SK-N-SH (cell line): ENCODE measurements around the gene COL6A6. TPM values are rescaled to one million over a fixed set of nuclear protein-coding genes. Genes with fewer than 3 reads are reported as not detected.

Source experiments
- CTCF ChIA-PET: fragments of 300-600, 350-600 bp; formaldehyde crosslinking; extraction: SDS; loops from one replicate; lab custom pipeline; 2021; lab: Yijun Ruan, JAX
- POLR2A ChIA-PET: fragments of 350-600 bp; sonication (Branson Sonifier 250); formaldehyde crosslinking; extraction: SDS; loops from one replicate; lab custom pipeline; 2020; ENCODE audit warnings: antibody characterized with exemption, inconsistent platforms; lab: Yijun Ruan, JAX
- DNase-seq: peaks from one replicate; pipeline ENCODE4 v3.0.0; 2012
- H2AFZ ChIP-seq: fragments of 200-600 bp; sonication (generic); 2 replicates; pipeline ENCODE4 v1.8.1; 2016; ENCODE audit warnings: antibody characterized with exemption, mild to moderate bottlenecking, low read depth
- H3F3A ChIP-seq: fragments of 200-600 bp; sonication (generic); replicated peaks from 2 replicates; pipeline ENCODE3; 2016; ENCODE audit warnings: antibody characterized with exemption, mild to moderate bottlenecking; ENCODE audit not compliant: insufficient read depth
- H3K27ac ChIP-seq, 2 experiments: fragments of 200-500 bp in 1 of 2; fragments of 200-600 bp in 1 of 2; sonication (Bioruptor generic) in 1 of 2; sonication (generic), shearing (Covaris generic) in 1 of 2; 2 replicates each; pipeline versions ENCODE4 v1.5.1 to v1.6.1; 2014 to 2016; ENCODE audit warnings: low read depth in 2 of 2, inconsistent platforms in 1 of 2, low read length in 1 of 2, mild to moderate bottlenecking in 1 of 2, mixed read lengths in 1 of 2
- H3K27me3 ChIP-seq: fragments of 200-600 bp; sonication (generic), shearing (Covaris generic); 2 replicates; pipeline ENCODE4 v1.6.1; 2016; ENCODE audit warnings: mixed run types; ENCODE audit not compliant: insufficient read depth
- H3K36me3 ChIP-seq, 2 experiments: fragments of 200-500 bp in 1 of 2; fragments of 200-600 bp in 1 of 2; sonication (Bioruptor generic) in 1 of 2; sonication (generic) in 1 of 2; replicated peaks in 1 of 2; 2 replicates each; pipeline versions ENCODE3 to v1.5.1; 2014 to 2016; ENCODE audit warnings: low read length in 1 of 2, mild to moderate bottlenecking in 1 of 2; ENCODE audit not compliant: insufficient read depth in 2 of 2, control insufficient read depth in 1 of 2
- H3K4me1 ChIP-seq, 2 experiments: fragments of 200-500 bp in 1 of 2; fragments of 200-600 bp in 1 of 2; sonication (Bioruptor generic) in 1 of 2; sonication (generic), shearing (Covaris generic) in 1 of 2; 2 replicates each; pipeline versions ENCODE4 v1.5.1 to v1.6.1; 2014 to 2016; ENCODE audit warnings: low read depth in 1 of 2, low read length in 1 of 2, mixed run types in 1 of 2; ENCODE audit not compliant: insufficient read depth in 2 of 2, control insufficient read depth in 1 of 2
- H3K4me2 ChIP-seq: fragments of 200-600 bp; sonication (generic), shearing (Covaris generic); 2 replicates; pipeline ENCODE4 v1.6.1; 2017; ENCODE audit warnings: mixed run types
- H3K4me3 ChIP-seq, 2 experiments: fragments of 200-500 bp in 1 of 2; fragments of 200-600 bp in 1 of 2; sonication (Bioruptor generic) in 1 of 2; sonication (generic), shearing (Covaris generic) in 1 of 2; 2 replicates each; pipeline versions ENCODE4 v1.5.1 to v1.8.1; 2014 to 2016; ENCODE audit warnings: low read depth in 2 of 2, inconsistent platforms in 1 of 2, low read length in 1 of 2, mild to moderate bottlenecking in 1 of 2, mixed read lengths in 1 of 2, moderate library complexity in 1 of 2
- H3K79me2 ChIP-seq: fragments of 200-600 bp; sonication (generic); 2 replicates; pipeline ENCODE4 v1.8.1; 2017; ENCODE audit warnings: mild to moderate bottlenecking; ENCODE audit not compliant: insufficient read depth
- H3K9ac ChIP-seq: fragments of 200-600 bp; sonication (generic); 2 replicates; pipeline ENCODE4 v1.6.1; 2017; ENCODE audit warnings: mixed run types
- H3K9me2 ChIP-seq: fragments of 200-600 bp; sonication (generic); 2 replicates; pipeline ENCODE4 v1.6.1; 2017; ENCODE audit warnings: mixed run types
- H3K9me3 ChIP-seq: fragments of 200-600 bp; sonication (generic); 2 replicates; pipeline ENCODE4 v1.6.1; 2017; ENCODE audit warnings: mixed run types, mild to moderate bottlenecking, moderate library complexity
- H4K20me1 ChIP-seq: fragments of 200-600 bp; sonication (generic); 2 replicates; pipeline ENCODE4 v1.6.1; 2017; ENCODE audit warnings: mild to moderate bottlenecking, mixed run types; ENCODE audit not compliant: insufficient read depth
- CHD2 ChIP-seq: fragments of 150-350 bp; IDR thresholded peaks from 2 replicates; pipeline ENCODE4 v1.6.1; 2018; ENCODE audit warnings: low read length; ENCODE audit not compliant: partially characterized antibody
- ELF1 ChIP-seq: IDR thresholded peaks from 2 replicates; pipeline ENCODE4 v1.4.0; 2012
- EZH2phosphoT487 ChIP-seq: fragments of 200-600 bp; sonication (generic); IDR thresholded peaks from 2 replicates; pipeline ENCODE4 v1.6.1; 2017; ENCODE audit warnings: low read depth, mixed run types, mild to moderate bottlenecking, antibody characterized with exemption, moderate library complexity, borderline replicate concordance
- FOXM1 ChIP-seq: IDR thresholded peaks from 2 replicates; pipeline ENCODE4 v1.4.0; 2012; ENCODE audit warnings: low read depth, mild to moderate bottlenecking
- GABPA ChIP-seq: IDR thresholded peaks from 2 replicates; pipeline ENCODE4 v1.4.0; 2012; ENCODE audit warnings: low read depth, mild to moderate bottlenecking
- GATA2 ChIP-seq: sonication (generic); formaldehyde crosslinking; IDR thresholded peaks from 2 replicates; pipeline ENCODE4 v1.5.0; 2020; ENCODE audit warnings: mild to moderate bottlenecking, missing genetic modification reagents
- JUND ChIP-seq: IDR thresholded peaks from 2 replicates; pipeline ENCODE4 v1.4.0; 2012
- MEF2A ChIP-seq: IDR thresholded peaks from 2 replicates; pipeline ENCODE4 v1.4.0; 2012; ENCODE audit warnings: low read depth, borderline replicate concordance
- NFIC ChIP-seq: IDR thresholded peaks from 2 replicates; pipeline ENCODE4 v1.4.0; 2012; ENCODE audit warnings: borderline replicate concordance
- NRF1 ChIP-seq: IDR thresholded peaks from 2 replicates; pipeline ENCODE4 v1.6.1; 2012; ENCODE audit warnings: low read depth, mild to moderate bottlenecking, low read length
- RFX5 ChIP-seq: IDR thresholded peaks from 2 replicates; pipeline ENCODE4 v1.6.1; 2012; ENCODE audit warnings: mild to moderate bottlenecking, improper control_type of control experiment, low read length
- SIN3A ChIP-seq: IDR thresholded peaks from 2 replicates; pipeline ENCODE4 v1.6.1; 2012; ENCODE audit warnings: low read depth, mild to moderate bottlenecking, low read length, moderate library complexity, borderline replicate concordance
- SMC3 ChIP-seq: IDR thresholded peaks from 2 replicates; pipeline ENCODE4 v1.6.1; 2012; ENCODE audit warnings: low read depth, low read length, improper control_type of control experiment
- TAF1 ChIP-seq: IDR thresholded peaks from 2 replicates; pipeline ENCODE4 v1.6.1; 2012; ENCODE audit warnings: low read depth, mild to moderate bottlenecking, low read length, moderate library complexity, borderline replicate concordance
- WGBS: methylation state at CpG from one replicate; pipeline ENCODE4 v1.1.6; 2017; ENCODE audit warnings: low lambda C conversion rate; 5-methylcytosine and 5-hydroxymethylcytosine counted together
- polyA plus RNA-seq, 3 experiments: library from polyadenylated mRNA; depleted of rRNA; stranded (reverse); fragments of >200 nt; gene quantifications; 2 replicates each; pipeline ENCODE4 v1.2.3, GENCODE V29; 2012
- TF ChIP-seq, protein P1 (sequence below): IDR thresholded peaks from 2 replicates; pipeline ENCODE4 v1.6.1; 2012; ENCODE audit warnings: mild to moderate bottlenecking, low read depth, low read length, moderate library complexity
- TF ChIP-seq, protein P2 (sequence below): fragments of 150-350 bp; IDR thresholded peaks from 2 replicates; pipeline ENCODE4 v1.6.1; 2016; ENCODE audit warnings: mild to moderate bottlenecking, low read depth, low read length
- TF ChIP-seq, protein P3 (sequence below): IDR thresholded peaks from 2 replicates; pipeline ENCODE4 v1.4.0; 2012; ENCODE audit warnings: low read depth
- TF ChIP-seq, protein P4 (sequence below): IDR thresholded peaks from 2 replicates; pipeline ENCODE4 v1.4.0; 2012; ENCODE audit warnings: low read depth, borderline replicate concordance
- TF ChIP-seq, protein P5 (sequence below): IDR thresholded peaks from 2 replicates; pipeline ENCODE4; 2012

COL6A6 gene
- polyA plus RNA-seq, 1 of the 3 experiments (the other 2 are of a cell fraction), result not detected

DNA sequence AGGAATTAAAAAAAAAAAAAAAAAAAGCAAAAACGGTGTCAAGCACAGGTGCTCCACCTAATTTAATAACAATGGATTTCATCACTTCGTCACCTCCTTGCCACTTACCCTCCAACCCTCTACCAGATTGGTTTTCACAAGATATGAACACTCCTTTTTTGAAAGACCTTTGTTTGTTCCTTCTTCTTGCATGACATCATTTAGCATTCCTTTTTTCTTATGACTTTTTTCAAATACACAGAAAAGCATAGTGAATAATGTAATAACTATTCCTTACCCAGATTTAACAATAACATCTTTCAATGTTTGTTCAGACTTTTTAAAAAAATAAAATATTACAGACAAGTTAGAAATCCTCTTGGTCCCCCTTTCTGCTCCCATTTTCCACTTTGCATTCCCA is 16.3 kb downstream of the COL6A6 start (continued):
- TF ChIP-seq, protein P1, sequence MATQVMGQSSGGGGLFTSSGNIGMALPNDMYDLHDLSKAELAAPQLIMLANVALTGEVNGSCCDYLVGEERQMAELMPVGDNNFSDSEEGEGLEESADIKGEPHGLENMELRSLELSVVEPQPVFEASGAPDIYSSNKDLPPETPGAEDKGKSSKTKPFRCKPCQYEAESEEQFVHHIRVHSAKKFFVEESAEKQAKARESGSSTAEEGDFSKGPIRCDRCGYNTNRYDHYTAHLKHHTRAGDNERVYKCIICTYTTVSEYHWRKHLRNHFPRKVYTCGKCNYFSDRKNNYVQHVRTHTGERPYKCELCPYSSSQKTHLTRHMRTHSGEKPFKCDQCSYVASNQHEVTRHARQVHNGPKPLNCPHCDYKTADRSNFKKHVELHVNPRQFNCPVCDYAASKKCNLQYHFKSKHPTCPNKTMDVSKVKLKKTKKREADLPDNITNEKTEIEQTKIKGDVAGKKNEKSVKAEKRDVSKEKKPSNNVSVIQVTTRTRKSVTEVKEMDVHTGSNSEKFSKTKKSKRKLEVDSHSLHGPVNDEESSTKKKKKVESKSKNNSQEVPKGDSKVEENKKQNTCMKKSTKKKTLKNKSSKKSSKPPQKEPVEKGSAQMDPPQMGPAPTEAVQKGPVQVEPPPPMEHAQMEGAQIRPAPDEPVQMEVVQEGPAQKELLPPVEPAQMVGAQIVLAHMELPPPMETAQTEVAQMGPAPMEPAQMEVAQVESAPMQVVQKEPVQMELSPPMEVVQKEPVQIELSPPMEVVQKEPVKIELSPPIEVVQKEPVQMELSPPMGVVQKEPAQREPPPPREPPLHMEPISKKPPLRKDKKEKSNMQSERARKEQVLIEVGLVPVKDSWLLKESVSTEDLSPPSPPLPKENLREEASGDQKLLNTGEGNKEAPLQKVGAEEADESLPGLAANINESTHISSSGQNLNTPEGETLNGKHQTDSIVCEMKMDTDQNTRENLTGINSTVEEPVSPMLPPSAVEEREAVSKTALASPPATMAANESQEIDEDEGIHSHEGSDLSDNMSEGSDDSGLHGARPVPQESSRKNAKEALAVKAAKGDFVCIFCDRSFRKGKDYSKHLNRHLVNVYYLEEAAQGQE, result no peak
- TF ChIP-seq, protein P2, sequence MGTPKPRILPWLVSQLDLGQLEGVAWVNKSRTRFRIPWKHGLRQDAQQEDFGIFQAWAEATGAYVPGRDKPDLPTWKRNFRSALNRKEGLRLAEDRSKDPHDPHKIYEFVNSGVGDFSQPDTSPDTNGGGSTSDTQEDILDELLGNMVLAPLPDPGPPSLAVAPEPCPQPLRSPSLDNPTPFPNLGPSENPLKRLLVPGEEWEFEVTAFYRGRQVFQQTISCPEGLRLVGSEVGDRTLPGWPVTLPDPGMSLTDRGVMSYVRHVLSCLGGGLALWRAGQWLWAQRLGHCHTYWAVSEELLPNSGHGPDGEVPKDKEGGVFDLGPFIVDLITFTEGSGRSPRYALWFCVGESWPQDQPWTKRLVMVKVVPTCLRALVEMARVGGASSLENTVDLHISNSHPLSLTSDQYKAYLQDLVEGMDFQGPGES, result no peak
- TF ChIP-seq GABPA, result no peak
- no peak for TF ChIP-seq SMC3
- no peak for TF ChIP-seq JUND

DNA sequence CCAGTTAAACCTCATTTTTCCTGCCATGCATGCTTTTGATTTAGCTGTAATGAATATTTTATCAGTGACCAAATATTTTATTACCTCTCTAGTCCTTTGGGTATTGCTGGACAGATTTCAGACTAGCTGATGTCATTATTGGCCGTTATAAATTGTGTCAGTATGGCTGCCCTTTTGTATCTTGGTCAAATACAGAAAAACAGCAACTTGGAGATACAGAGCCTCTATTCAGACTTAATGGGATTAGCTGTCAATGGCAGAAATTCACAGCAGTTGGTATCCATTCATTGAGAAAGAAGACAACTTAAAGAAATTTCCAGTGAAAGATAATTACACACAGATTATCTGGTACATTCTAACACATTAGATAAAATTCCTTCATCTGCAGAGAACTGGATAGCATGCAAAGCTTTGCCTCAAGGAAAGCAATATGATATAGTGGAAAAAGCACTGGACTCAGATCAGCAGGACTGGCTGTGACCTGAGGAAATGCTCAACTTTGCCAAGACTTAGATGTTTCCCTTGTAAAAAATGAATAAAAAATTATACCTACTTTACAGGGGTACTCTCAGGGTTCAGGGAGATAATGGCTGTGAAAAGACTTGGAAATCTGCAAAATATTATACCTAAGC is 20.8 kb downstream of the COL6A6 start:
- H3F3A ChIP-seq, result no peaks in the 10 kb centered on the region
- H3K9ac ChIP-seq, result no peak overlapping the region
- POLR2A ChIA-PET, result no interaction called here
- no peak overlapping the region for H2AFZ ChIP-seq
- no peak overlapping the region for H3K4me2 ChIP-seq
- TF ChIP-seq SIN3A (no peak), EZH2phosphoT487 (no peak), NRF1 (no peak), ELF1 (no peak), MEF2A (no peak), FOXM1 (no peak), RFX5 (no peak), SMC3 (no peak), TAF1 (no peak), CHD2 (no peak), GATA2 (CRISPR knock-in tag) (no peak), NFIC (no peak), JUND (no peak)
- TF ChIP-seq, protein P3, sequence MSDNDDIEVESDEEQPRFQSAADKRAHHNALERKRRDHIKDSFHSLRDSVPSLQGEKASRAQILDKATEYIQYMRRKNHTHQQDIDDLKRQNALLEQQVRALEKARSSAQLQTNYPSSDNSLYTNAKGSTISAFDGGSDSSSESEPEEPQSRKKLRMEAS, result no peak
- TF ChIP-seq, protein P4, sequence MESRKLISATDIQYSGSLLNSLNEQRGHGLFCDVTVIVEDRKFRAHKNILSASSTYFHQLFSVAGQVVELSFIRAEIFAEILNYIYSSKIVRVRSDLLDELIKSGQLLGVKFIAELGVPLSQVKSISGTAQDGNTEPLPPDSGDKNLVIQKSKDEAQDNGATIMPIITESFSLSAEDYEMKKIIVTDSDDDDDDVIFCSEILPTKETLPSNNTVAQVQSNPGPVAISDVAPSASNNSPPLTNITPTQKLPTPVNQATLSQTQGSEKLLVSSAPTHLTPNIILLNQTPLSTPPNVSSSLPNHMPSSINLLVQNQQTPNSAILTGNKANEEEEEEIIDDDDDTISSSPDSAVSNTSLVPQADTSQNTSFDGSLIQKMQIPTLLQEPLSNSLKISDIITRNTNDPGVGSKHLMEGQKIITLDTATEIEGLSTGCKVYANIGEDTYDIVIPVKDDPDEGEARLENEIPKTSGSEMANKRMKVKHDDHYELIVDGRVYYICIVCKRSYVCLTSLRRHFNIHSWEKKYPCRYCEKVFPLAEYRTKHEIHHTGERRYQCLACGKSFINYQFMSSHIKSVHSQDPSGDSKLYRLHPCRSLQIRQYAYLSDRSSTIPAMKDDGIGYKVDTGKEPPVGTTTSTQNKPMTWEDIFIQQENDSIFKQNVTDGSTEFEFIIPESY, result no peak
- TF ChIP-seq, protein P5, sequence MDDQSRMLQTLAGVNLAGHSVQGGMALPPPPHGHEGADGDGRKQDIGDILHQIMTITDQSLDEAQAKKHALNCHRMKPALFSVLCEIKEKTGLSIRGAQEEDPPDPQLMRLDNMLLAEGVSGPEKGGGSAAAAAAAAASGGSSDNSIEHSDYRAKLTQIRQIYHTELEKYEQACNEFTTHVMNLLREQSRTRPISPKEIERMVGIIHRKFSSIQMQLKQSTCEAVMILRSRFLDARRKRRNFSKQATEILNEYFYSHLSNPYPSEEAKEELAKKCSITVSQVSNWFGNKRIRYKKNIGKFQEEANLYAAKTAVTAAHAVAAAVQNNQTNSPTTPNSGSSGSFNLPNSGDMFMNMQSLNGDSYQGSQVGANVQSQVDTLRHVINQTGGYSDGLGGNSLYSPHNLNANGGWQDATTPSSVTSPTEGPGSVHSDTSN, result no peak
- TF ChIP-seq, all 33 proteins: peak for 0
- no peaks in the 10 kb centered on the region for H3K4me1 ChIP-seq
- H4K20me1 ChIP-seq, result no peaks in the 10 kb centered on the region
- WGBS, result 0% methylated on average over 1 of the region's 1 CpG
- H3K36me3 ChIP-seq, result no peaks in the 10 kb centered on the region
- no peak overlapping the region for H3K27ac ChIP-seq
- no peaks in the 10 kb centered on the region for H3K9me3 ChIP-seq
- no peaks in the 10 kb centered on the region for H3K9me2 ChIP-seq
- CTCF ChIA-PET, result interaction anchor here (0.8 to 5.4 kb wide), 18 partner anchors 9 to 595 kb away, joined by 3 to 125 read pairs (median 4); partner anchors contain the start of gene ATP2C1
- H3K79me2 ChIP-seq, result no peaks in the 10 kb centered on the region
- no peak overlapping the region for H3K4me3 ChIP-seq
- H3K27me3 ChIP-seq, result no peaks in the 10 kb centered on the region
- DNase-seq, result no peak
